ENCODE results near the gene LCK. TPM values are rescaled to one million over a fixed set of nuclear protein-coding genes. Genes with fewer than 3 reads are reported as not detected.

Gene LCK
- 0.43 TPM in 1 of 2 replicates, not detected in the other for total RNA-seq (2014; rRNA removed; shearing (Covaris generic))

- peak; percentile 39 to 54 for DNase-seq
- Histone ChIP-seq H3K27me3 (peaks cover 13% of the 10 kb centered on the region; the same call in 1 of the 2 replicates), H3K36me3 (no peaks in the 10 kb centered on the region), H3K27ac (no peak within 1 kb of the TSS), H3K4me1 (peaks cover 21% of the 10 kb centered on the region), H3K9me3 (replicated peaks) (no peaks in the 10 kb centered on the region), H3K4me3 (no peak within 1 kb of the TSS)
Measured at GRCh38 chr1:32250893-32251716, at the start of gene LCK. TSS of gene LCK (plus strand) at chr1:32251265. CDS start at chr1:32274330, 23,065 bp downstream.

- Histone ChIP-seq H3K4me3 (peak overlapping the region; percentile 64), H3K9me3 (replicated peaks) (no peaks in the 10 kb centered on the region), H3K36me3 (no peaks in the 10 kb centered on the region), H3K4me1 (peaks cover 10% of the 10 kb centered on the region), H3K27me3 (no peaks in the 10 kb centered on the region), H3K27ac (no peak overlapping the region)
- DNase-seq, result no peak
Measured at GRCh38 chr1:32204943-32205361, 46.1 kb upstream of the LCK start.

GRCh38 chr1:32205401-32206370, 45.4 kb upstream of the LCK start, which contains the start of gene IQCC:
TSS of gene IQCC (plus strand) at chr1:32205671. CDS start at chr1:32205682, 11 bp downstream.
- peak; percentile 87 to 89 for DNase-seq
- Histone ChIP-seq H3K36me3 (no peaks in the 10 kb centered on the region), H3K27me3 (no peaks in the 10 kb centered on the region), H3K9me3 (replicated peaks) (no peaks in the 10 kb centered on the region), H3K4me1 (peaks cover 10% of the 10 kb centered on the region), H3K27ac (peak within 1 kb of the TSS; percentile 11; the same call in 1 of the 2 replicates), H3K4me3 (peak within 1 kb of the TSS; percentile 64)

GRCh38 chr1:32208469-32208868, 42.6 kb upstream of the LCK start:
- H3K36me3 ChIP-seq, result no peaks in the 10 kb centered on the region
- DNase-seq, result no peak
- peaks cover 10% of the 10 kb centered on the region for H3K4me1 ChIP-seq
- no peak overlapping the region for H3K27ac ChIP-seq
- no peaks in the 10 kb centered on the region for H3K9me3 ChIP-seq (replicated peaks)
- H3K4me3 ChIP-seq, result no peak overlapping the region
- no peaks in the 10 kb centered on the region for H3K27me3 ChIP-seq

GRCh38 chr1:32208891-32209328, 42.2 kb upstream of the LCK start, which contains the start of gene DCDC2B:
TSS of gene DCDC2B (plus strand) at chr1:32209089. CDS start at chr1:32209094, 5 bp downstream.
- Histone ChIP-seq H3K27ac (peak within 1 kb of the TSS; percentile 9; the same call in 1 of the 2 replicates), H3K4me1 (peaks cover 10% of the 10 kb centered on the region), H3K9me3 (replicated peaks) (no peaks in the 10 kb centered on the region), H3K27me3 (no peaks in the 10 kb centered on the region), H3K4me3 (no peak within 1 kb of the TSS), H3K36me3 (no peaks in the 10 kb centered on the region)
- DNase-seq, result peak; percentile 96

- H3K27ac ChIP-seq, result no peak overlapping the region
- H3K9me3 ChIP-seq (replicated peaks), result no peaks in the 10 kb centered on the region
- H3K27me3 ChIP-seq, result no peaks in the 10 kb centered on the region
- no peak overlapping the region for H3K4me3 ChIP-seq
- no peaks in the 10 kb centered on the region for H3K36me3 ChIP-seq
- peak; percentile 70 to 85 for DNase-seq
- H3K4me1 ChIP-seq, result no peaks in the 10 kb centered on the region
Measured at GRCh38 chr1:32215629-32216480, 35.2 kb upstream of the LCK start.

- H3K27me3 ChIP-seq, result no peaks in the 10 kb centered on the region
- no peaks in the 10 kb centered on the region for H3K9me3 ChIP-seq (replicated peaks)
- H3K4me3 ChIP-seq, result no peak overlapping the region
- H3K4me1 ChIP-seq, result no peaks in the 10 kb centered on the region
- DNase-seq, result no peak
- H3K27ac ChIP-seq, result no peak overlapping the region
- no peaks in the 10 kb centered on the region for H3K36me3 ChIP-seq
Measured at GRCh38 chr1:32216566-32216965, 34.5 kb upstream of the LCK start.

GRCh38 chr1:32219022-32219421, 32.0 kb upstream of the LCK start:
- peaks cover 4% of the 10 kb centered on the region for H3K36me3 ChIP-seq
- no peak overlapping the region for H3K4me3 ChIP-seq
- H3K27ac ChIP-seq, result no peak overlapping the region
- no peak for DNase-seq
- no peaks in the 10 kb centered on the region for H3K27me3 ChIP-seq
- peaks cover 3% of the 10 kb centered on the region; the same call in 1 of the 2 replicates for H3K4me1 ChIP-seq
- H3K9me3 ChIP-seq (replicated peaks), result no peaks in the 10 kb centered on the region

- Histone ChIP-seq H3K36me3 (peaks cover 17% of the 10 kb centered on the region), H3K27ac (no peak overlapping the region; the same call in 1 of the 2 replicates)
- no peak for DNase-seq
Measured at GRCh38 chr1:32220746-32221580, 30.1 kb upstream of the LCK start.

GRCh38 chr1:32221581-32221979, 29.5 kb upstream of the LCK start:
- no peak for DNase-seq
- H3K27ac ChIP-seq, result peak overlapping the region; percentile 68; the same call in 1 of the 2 replicates
- no peaks in the 10 kb centered on the region for H3K9me3 ChIP-seq (replicated peaks)
- H3K4me1 ChIP-seq, result peaks cover 3% of the 10 kb centered on the region; the same call in 1 of the 2 replicates
- no peaks in the 10 kb centered on the region for H3K27me3 ChIP-seq
- peak overlapping the region; percentile 87 for H3K4me3 ChIP-seq
- H3K36me3 ChIP-seq, result peaks cover 20% of the 10 kb centered on the region

More at GRCh38 chr1:32220746-32221580, 30.1 kb upstream of the LCK start:
- no peaks in the 10 kb centered on the region for H3K27me3 ChIP-seq
- no peaks in the 10 kb centered on the region for H3K9me3 ChIP-seq (replicated peaks)
- H3K4me1 ChIP-seq, result peaks cover 3% of the 10 kb centered on the region; the same call in 1 of the 2 replicates
- peak overlapping the region; percentile 87 for H3K4me3 ChIP-seq

- peak within 1 kb of the TSS; percentile 87 for H3K4me3 ChIP-seq
- H3K27me3 ChIP-seq, result no peaks in the 10 kb centered on the region
- peak within 1 kb of the TSS; percentile 68 for H3K27ac ChIP-seq
- H3K36me3 ChIP-seq, result peaks cover 20% of the 10 kb centered on the region
- no peaks in the 10 kb centered on the region for H3K9me3 ChIP-seq (replicated peaks)
- H3K4me1 ChIP-seq, result peaks cover 3% of the 10 kb centered on the region; the same call in 1 of the 2 replicates
- peak; percentile 93 to 95 for DNase-seq
Measured at GRCh38 chr1:32221980-32222755, 28.9 kb upstream of the LCK start, which contains the start of the genes EIF3I and TMEM234. TSS of gene EIF3I (plus strand) at chr1:32222407. CDS start at chr1:32222442, 35 bp downstream. TSS of gene TMEM234 (minus strand) at chr1:32222353. CDS start at chr1:32222322, 31 bp downstream.

- Histone ChIP-seq H3K9me3 (replicated peaks) (no peaks in the 10 kb centered on the region), H3K27me3 (no peaks in the 10 kb centered on the region), H3K4me3 (no peak overlapping the region), H3K27ac (no peak overlapping the region), H3K36me3 (peaks cover 35% of the 10 kb centered on the region), H3K4me1 (peaks cover 3% of the 10 kb centered on the region; the same call in 1 of the 2 replicates)
- no peak for DNase-seq
Measured at GRCh38 chr1:32223683-32224082, 27.4 kb upstream of the LCK start.

All from SJCRH30 (cell line).